Measurements from ENCODE around the gene NUB1.

The NUB1 gene

DNA sequence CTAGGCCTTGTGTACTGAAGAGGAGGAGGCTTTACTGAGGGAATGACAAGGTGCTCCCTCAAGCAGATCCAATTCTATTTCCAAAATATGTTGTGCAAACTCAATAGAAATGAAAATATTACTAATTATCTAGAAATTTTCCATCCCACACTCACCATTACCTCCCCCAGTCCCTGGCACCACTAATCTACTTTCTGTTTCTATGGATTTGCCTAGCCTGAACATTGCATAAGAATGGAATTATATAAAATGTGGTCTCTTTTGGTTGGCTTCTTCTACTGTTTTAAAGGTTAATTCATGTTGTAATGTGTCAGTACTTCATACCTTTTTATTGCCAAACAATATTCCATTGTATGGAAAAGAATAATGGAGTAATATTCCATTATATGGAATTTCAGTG lies 18.7 kb upstream of the NUB1 start:
- no peak for FAIRE-seq
- DNase-seq (ENCODE audit: insufficient read length, low spot score): no peak
- no peak for TF ChIP-seq POLR2A (IDR thresholded peaks at IDR 0.05; ENCODE audit: low read depth, low read length)

DNA sequence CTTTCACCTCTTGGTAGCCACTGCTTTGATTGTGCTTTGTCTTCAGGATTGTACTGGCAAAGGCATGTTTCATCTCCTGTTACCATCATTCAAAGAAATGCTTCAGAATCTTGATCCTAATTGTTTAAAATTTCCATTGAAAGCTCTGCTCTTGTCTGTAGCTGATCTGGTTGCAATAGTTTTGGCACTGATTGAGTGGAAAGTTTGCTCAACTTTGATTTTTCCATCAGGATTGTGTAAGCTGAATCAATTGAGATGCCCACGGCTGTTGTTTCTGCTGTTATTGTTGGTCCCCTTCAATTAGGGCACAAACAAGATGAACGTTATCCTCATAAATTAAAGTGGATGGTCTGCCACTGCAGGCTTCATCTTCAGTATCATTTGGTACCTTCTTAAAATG lies 14.6 kb upstream of the NUB1 start:
- TF ChIP-seq POLR2A (IDR thresholded peaks at IDR 0.05; ENCODE audit: low read depth, low read length): no peak
- no peak for FAIRE-seq

GRCh38 chr7:151327659-151328058 lies 14.0 kb upstream of the NUB1 start:
- FAIRE-seq (no peak), DNase-seq (ENCODE audit: insufficient read length, low spot score) (no peak)
- TF ChIP-seq POLR2A (IDR thresholded peaks at IDR 0.05; ENCODE audit: low read depth, low read length): no peak

More for the DNA sequence above, 14.6 kb upstream of the NUB1 start:
- no peak for DNase-seq (ENCODE audit: insufficient read length, low spot score)

DNA sequence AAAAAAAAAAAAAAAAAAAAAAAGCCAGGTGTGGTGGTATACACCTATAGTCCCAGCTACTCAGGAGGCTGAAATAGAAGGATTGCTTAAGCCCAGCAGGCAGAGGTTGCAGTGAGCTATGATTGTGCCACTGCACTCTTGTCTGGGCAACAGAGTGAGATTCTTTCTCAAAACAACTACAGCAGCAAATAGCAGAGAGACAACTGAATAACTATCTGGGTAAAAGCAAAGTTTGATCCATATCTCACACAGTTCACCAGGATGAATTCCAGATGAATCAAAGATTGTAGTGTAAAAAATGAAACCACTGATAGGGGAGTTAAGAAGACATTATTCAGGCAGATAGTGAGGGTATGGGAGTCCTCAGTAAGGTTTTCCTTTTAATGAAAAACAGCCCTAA lies 11.4 kb upstream of the NUB1 start:
- FAIRE-seq (no peak), DNase-seq (ENCODE audit: insufficient read length, low spot score) (no peak)
- TF ChIP-seq POLR2A (IDR thresholded peaks at IDR 0.05; ENCODE audit: low read depth, low read length): no peak

- no peak for FAIRE-seq
- TF ChIP-seq POLR2A (IDR thresholded peaks at IDR 0.05; ENCODE audit: low read depth, low read length): no peak
- no peak for DNase-seq (ENCODE audit: insufficient read length, low spot score)
Measured at GRCh38 chr7:151330661-151331060, 11.0 kb upstream of the NUB1 start.

DNA sequence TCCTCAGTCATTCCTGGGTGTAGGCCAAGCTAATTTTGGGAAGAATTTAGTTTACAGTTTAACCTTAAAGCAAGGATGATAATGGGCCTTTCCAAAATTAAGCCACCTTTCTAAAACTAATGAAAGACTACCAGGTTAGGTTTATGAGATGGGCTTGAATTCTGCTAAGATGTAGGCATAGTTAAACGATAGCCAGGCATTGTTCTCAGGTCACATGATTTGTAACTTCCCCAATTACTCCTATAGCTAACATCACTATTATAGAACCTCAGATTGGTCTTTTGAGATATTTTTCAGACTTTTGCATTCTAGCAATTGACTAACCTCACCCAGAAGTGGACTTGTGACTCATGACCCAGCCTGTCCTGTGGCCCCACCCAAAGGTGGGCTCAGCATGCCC lies 7.0 kb upstream of the NUB1 start:
- FAIRE-seq (no peak), DNase-seq (ENCODE audit: insufficient read length, low spot score) (no peak)
- TF ChIP-seq POLR2A (IDR thresholded peaks at IDR 0.05; ENCODE audit: low read depth, low read length): no peak

GRCh38 chr7:151336027-151336708 lies 5.4 kb upstream of the NUB1 start:
- no peak for TF ChIP-seq POLR2A (IDR thresholded peaks at IDR 0.05; ENCODE audit: low read depth, low read length)
- DNase-seq (ENCODE audit: insufficient read length, low spot score) (no peak), FAIRE-seq (no peak)

GRCh38 chr7:151337346-151337745 lies 4.3 kb upstream of the NUB1 start:
- TF ChIP-seq POLR2A (IDR thresholded peaks at IDR 0.05; ENCODE audit: low read depth, low read length): no peak
- DNase-seq (ENCODE audit: insufficient read length, low spot score) (no peak), FAIRE-seq (no peak)

DNA sequence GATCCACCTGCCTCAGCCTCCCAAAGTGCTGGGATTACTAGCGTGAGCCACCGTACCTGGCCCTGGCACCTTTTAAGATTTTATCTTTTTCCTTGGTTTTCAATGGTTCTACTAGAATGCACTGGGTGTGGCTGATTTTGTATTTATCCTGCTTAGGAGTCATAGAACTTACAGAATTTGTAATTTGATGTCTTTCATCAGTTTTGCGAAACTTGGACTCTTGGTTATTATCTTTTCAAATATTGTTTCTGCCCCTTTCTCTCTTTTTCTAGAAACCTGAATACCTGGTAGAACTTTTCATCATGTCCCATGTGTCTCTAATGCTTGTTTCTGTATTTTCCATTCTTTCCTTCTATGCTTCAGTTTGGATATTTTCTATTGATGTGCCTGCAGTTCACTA lies 2.8 kb upstream of the NUB1 start:
- DNase-seq (ENCODE audit: insufficient read length, low spot score): no peak
- FAIRE-seq: no peak
- no peak for TF ChIP-seq POLR2A (IDR thresholded peaks at IDR 0.05; ENCODE audit: low read depth, low read length)

GRCh38 chr7:151339651-151340382 lies 1.8 kb upstream of the NUB1 start:
- DNase-seq (ENCODE audit: insufficient read length, low spot score) (no peak), FAIRE-seq (no peak)
- no peak for TF ChIP-seq POLR2A (IDR thresholded peaks at IDR 0.05; ENCODE audit: low read depth, low read length)

- no peak for TF ChIP-seq POLR2A (IDR thresholded peaks at IDR 0.05; ENCODE audit: low read depth, low read length)
- DNase-seq (ENCODE audit: insufficient read length, low spot score) (no peak), FAIRE-seq (no peak)
Measured at GRCh38 chr7:151340794-151341356, 737 bp upstream of the NUB1 start.

GRCh38 chr7:151342102-151342646 lies 562 bp downstream of the NUB1 start:
- DNase-seq (ENCODE audit: insufficient read length, low spot score) (no peak), FAIRE-seq (no peak)
- no peak for TF ChIP-seq POLR2A (IDR thresholded peaks at IDR 0.05; ENCODE audit: low read depth, low read length)

DNA sequence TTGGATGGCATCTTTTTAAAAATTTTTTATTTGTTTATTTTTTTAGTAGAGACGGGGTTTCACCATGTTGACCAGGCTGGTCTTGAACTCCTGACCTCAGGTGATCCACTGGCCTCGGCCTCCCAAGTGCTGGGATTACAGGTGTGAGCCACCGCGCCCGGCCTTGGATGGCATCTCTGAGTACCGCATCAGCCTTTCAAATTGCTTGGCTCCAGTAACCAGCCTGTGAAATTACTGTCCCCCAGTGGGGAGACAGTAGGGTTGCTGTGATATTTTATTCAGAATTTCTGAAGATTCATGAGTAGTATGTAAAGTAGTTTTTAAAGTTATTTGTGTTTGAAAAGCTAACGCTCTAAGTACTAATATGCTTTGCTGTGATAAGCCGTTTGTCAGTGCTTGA lies 1.2 kb downstream of the NUB1 start:
- no peak for FAIRE-seq
- no peak for TF ChIP-seq POLR2A (IDR thresholded peaks at IDR 0.05; ENCODE audit: low read depth, low read length)
- no peak for DNase-seq (ENCODE audit: insufficient read length, low spot score)

GRCh38 chr7:151343516-151343915 lies 1.9 kb downstream of the NUB1 start:
- FAIRE-seq: no peak
- DNase-seq (ENCODE audit: insufficient read length, low spot score): no peak

More at GRCh38 chr7:151343516-151343915, 1.9 kb downstream of the NUB1 start:
- TF ChIP-seq POLR2A (IDR thresholded peaks at IDR 0.05; ENCODE audit: low read depth, low read length): no peak
